Gastroesophageal sphincter (tissue), 3 donors: ENCODE data around the gene SSH2.

Experiments
- CTCF ChIP-seq, 4 experiments: fragments of 200-600 bp in 2 of 4; fragments of 450-650 bp in 2 of 4; sonication (generic) in 1 of 4; IDR thresholded peaks; one replicate each; pipeline ENCODE4 v1.5.1; 2017 to 2019; ENCODE audit warnings: antibody characterized with exemption in 4 of 4, mild to moderate bottlenecking in 2 of 4, moderate library complexity in 2 of 4
- POLR2A ChIP-seq, 2 donors: fragments of 450-650 bp; IDR thresholded peaks; one replicate each; pipeline ENCODE4 v1.6.1; 2017; ENCODE audit warnings: antibody characterized with exemption in 2 of 2, mild to moderate bottlenecking in 2 of 2, moderate library complexity in 1 of 2
- POLR2AphosphoS5 ChIP-seq: sonication (generic); formaldehyde crosslinking; IDR thresholded peaks from one replicate; pipeline ENCODE4 v1.6.1; 2017; ENCODE audit warnings: antibody characterized with exemption

- no peak for TF ChIP-seq CTCF (IDR thresholded peaks at IDR 0.05)
- TF ChIP-seq POLR2AphosphoS5 = no peak
- no peak for TF ChIP-seq POLR2A (IDR thresholded peaks at IDR 0.05)
Observed at GRCh38 chr17:29608986-29609385, 321.0 kb downstream of the SSH2 start.
